Activated CD4-positive, alpha-beta T cell treated with anti-CD3 and anti-CD28 coated beads for 48 hours (primary cell): ENCODE results near the gene THBS2.

ENCODE experiments used
- DNase-seq: peaks from one replicate; pipeline ENCODE4 v3.0.0-alpha.2; 2020

The THBS2 gene

DNA sequence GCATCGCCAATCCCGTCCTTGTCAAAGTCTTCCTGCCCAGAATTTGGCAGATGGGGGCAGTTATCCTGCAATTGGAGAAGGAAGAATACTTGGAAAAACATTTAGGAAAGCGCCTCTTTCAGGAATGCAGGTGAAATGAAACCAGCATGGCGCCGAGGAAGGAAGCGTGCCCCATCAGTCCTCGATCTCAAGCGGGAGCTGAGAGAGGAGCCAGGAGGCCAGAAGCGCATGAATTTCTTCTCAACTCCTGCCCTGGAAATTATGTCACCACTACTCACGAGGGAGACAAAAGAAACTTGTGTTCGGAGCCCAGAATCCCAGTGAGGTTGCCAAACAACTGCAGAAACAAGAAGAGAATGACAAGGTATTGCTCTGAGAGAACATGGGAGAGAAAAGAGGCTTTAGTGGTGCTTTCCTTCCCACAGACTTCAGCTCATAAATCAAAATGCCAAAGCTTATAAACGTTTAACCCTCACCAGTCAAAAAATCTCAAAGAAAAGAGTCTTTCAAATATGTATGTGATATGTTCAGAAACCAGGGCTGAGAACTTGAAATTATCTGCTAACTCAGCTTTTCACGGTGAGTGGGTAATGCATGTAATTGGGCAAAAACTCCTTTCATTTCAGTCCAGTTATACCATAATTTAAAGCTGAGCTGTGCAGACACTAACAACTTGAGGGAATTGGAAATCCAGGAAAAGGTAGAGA lies 23.9 kb downstream of the THBS2 start:
- no peak for DNase-seq

DNA sequence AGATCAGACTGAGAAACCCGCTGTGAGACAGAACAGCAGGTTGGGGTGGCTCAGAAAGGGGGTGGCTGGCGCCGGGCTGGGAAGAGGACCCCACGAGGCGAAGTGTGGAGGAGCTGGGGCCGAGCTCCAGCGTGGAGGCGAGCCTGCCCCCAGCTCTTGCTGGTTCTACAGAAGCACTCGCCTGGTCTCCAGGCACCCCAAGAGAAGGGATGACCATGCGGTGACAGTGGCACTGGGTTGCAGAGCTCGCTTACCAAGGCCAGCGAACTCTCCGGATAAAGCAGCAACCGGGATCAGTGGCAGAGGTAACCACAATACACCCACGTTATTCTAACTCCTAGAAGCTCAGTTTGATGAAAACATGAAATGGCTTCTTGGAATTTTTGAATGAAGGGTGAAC lies 26.5 kb downstream of the THBS2 start:
- DNase-seq: no peak

DNA sequence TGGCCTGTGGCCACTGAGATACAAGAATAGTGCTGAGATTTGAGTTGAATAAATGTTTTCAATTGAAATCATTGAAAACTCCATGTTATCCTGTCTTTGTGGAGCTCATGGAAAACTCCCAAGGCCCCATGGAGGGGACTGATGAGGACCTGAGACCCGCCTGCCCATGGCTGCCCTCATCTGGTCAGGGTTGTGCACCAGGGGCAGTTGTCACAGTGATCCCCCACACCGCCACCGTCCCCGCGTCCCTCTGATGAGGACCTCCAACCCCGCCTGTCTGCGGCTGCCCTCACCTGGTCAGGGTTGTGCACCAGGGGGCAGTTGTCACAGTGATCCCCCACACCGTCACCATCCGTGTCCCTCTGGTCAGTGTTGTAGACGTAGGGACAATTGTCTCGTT lies 27.8 kb downstream of the THBS2 start:
- DNase-seq: no peak

DNA sequence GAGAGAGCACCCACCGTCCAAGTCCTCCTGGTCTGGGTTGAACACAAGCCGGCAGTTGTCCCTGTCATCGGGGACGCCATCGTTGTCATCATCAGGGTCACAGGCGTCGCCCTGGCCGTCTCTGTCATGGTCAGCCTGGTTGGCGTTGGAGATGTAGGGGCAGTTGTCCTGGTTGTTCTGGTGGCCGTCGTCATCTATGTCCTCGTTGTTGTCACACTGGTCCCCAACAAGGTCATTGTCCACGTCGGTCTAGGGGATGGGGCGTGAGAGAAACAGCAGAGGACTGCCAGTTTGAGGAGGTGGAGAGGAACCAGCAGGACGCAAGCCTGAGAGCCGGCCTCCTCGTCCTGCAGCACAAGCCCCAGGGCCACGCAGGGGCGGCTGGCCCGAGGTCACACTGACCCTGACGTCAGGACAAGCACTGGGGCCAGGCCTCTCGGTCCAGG lies 28.5 kb downstream of the THBS2 start:
- DNase-seq: no peak

DNA sequence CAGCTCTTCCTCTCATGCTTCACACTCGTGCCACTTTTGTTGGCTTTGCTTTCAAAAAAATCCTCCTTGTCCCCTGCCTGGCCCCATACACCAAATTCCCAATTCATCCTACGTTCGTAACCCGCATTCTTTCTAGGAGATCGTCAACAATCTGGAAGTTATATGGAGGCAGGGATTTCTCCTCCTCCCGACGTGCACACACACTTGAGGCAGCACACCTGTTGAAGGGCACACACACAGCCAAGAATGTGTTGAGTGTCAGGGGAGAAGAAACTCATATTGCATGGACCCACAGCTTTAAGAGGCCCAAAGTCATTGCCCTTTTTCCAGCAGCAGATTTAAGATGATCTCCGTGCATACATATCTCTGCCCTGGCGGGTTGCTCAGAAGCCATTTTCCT lies 28.9 kb downstream of the THBS2 start:
- no peak for DNase-seq

DNA sequence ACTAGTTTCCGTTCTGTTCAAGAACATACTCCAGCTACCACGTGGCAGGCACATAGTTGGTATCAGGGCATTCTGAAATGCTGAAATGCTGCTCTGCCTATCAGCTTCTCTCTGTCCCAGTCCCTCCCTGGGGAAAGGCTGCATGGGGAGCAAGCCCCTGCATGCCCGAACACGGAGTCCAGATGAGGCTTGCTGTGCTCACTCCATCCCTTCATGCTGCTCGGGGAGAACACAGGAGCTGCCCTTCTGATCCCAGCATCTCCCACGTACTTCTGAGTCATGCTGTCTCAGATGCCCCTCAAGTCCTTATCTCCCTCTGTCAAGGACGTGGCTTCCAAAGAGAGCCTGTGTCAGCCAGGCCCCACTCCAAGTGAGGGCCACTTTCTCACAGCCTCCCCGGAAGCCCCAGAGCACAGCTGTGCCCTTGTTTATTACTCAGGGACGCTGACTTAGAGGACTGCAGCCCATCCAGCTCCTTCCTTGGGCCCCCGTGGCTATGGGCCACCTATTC lies 29.4 kb downstream of the THBS2 start:
- DNase-seq: no peak

DNA sequence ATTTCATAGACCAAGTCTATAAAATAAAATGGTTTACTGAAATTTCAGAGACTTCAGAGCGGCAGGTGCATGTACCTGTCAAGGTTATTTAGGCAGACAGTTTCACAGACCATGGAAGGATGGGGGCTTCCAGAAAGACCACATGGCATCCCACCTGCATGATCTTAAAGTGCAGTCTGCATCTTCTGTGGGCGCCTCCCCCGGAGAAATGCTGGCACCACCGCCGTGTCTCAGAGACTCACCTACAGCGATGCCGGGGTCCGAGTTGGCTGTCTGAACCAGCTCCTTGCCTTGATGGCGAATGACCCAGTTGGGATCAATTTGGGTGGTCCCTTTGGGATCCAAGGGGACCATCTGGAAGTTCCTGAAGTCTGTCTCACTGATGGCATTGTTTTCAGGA lies 30.6 kb downstream of the THBS2 start:
- DNase-seq: no peak

DNA sequence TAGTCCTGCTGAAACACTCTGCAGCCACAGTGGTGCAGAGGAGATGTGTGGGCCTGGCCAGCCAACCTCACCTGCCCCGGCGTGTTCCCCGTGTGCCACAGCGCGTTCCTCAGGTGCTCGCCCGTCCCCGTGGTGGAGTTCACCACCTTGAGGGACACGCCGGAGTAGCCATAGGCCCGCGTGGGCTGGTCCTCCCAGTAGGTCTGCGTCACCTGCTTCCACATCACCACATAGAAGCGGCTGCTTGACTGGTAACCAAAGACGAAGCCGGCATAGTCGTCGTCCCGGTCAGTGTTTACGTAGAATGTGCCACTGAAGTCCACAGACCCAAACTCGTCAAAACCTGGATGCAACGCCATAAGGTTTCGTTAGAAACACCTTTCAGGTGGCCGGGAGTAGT lies 31.5 kb downstream of the THBS2 start:
- DNase-seq: no peak

DNA sequence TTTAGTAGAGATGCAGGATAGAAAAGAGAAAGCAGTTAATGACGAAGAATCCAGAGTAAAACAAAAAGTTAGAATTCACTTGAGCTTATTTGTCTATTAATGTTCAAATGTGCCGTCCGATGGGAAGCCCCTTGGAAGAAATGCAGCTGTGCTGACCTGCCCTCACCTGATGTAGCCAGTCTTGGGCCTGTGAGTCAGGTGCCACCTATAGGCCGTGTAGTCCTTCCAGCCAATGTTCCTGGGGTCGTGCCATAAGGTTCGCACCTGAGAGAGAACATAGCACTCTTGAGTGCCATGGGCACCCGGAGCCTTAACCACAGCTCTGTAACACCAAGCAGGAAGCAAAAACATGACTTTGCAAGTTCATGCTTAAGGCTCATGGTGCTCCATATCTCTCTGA lies 32.4 kb downstream of the THBS2 start:
- no peak for DNase-seq

DNA sequence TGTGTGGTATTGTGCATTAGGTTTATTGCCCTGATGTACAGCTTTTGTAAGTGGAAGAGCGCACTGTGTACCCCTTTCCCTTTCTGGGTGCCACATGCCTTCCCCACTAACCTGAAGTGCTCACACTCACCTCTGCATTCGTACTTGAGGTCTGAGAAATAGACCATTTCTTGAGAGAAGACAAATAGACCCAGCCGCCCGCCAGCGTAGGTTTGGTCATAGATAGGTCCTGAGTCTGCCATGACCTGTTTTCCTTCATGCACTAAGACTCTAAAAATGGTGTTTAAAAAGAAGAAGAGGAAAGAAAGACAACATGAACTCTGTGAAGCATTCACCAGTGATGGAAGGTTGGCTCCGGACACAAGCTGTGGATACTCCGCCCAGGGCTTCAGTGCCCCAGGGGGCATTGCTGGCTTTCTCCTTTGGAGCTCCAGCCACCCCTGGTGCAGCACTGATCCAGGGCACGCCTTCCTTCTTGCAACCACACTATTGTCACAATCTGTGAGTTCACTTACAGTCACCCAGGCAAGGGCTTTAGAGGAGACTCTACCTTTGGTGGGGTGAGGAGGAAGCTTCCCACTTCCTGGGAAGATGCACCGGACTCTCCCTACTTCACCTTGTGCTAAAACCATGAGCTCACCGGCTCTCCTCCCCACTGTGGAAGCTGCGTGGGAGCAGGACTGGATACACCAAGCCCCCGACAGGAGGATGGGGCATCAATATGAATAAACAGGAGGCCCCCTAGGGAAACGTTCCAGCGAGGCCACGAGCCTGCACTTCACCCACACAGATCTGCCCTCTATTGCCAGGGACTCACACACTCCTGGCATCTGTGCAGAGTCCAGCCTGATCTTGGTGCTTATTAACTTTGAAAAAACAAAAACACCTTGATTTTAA lies 33.3 kb downstream of the THBS2 start:
- DNase-seq: no peak

DNA sequence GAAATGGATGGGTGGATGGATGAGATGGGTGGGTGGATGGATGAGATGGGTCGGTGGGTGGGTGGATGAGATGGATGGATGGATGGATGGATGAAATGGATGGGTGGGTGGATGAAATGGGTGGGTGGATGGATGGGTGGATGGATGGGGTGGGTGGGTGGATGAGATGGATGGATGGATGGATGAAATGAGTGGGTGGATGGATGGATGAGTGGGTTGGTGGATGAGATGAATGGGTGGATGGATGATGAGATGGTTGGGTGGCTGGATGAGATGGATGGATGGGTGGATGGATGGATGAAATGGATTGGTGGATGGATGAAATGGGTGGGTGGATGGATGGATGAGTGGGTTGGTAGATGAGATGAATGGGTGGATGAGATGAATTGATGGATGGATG lies 35.7 kb downstream of the THBS2 start:
- no peak for DNase-seq

DNA sequence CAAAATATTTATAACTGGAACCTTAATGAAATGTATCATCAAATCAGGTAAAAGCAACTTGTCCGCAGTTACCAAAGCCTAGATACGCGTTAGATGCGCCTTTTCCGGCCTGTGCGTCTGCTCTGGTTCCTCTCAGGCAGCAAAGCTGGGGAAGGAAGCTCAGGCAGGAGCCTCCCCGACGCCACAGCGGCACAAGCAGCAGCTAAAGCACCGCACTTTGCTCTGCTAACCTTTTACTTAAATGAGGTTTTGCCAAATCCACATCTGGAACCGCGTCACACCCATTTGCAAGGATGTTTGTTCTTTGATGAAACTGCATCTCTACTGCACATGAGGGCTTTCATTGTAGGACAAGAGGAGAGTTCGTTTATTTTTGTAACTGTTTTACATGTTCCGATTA lies 36.8 kb downstream of the THBS2 start:
- no peak for DNase-seq

DNA sequence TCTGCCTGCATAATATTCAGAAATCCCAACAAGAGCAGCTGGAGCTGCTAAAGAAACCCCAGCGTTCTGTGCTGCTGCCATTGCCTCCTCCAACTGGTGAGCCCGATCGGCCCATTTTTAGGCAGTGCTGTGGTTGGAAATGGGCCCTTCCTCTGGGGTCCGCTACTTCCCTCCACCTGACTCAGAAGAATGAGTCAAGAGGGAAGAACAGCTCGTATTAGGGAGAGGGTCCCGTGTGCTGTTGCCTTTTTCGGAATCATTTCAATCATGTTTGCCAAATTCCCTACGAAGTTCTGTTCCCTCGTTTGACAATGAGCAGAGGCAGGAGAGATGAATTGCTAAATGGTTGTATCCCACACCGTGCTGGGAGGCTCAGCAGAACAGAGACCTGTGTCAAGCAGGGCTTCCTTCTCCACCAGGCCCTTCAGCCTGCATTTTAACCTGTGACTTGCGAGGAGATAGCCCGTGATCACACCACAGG lies 38.4 kb downstream of the THBS2 start:
- no peak for DNase-seq

DNA sequence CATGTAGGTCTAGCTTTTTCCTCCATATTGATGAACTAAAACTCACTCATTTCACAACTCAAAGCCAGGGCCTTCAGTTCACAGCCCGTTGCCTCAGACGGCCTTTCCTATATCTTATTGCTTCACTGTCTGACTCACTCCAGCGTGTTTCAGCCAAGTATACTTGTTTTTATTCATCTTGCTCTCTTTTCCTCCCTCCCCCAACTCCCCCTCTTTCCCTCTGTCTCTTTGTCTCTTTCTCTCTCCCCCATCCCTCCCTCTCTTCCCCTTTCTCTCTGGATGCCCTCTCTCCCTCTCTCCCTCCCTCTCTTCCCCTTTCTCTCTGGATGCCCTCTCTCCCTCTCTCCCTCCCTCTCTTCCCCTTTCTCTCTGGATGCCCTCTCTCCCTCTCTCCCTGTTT lies 38.9 kb downstream of the THBS2 start:
- DNase-seq: peak; percentile 26

DNA sequence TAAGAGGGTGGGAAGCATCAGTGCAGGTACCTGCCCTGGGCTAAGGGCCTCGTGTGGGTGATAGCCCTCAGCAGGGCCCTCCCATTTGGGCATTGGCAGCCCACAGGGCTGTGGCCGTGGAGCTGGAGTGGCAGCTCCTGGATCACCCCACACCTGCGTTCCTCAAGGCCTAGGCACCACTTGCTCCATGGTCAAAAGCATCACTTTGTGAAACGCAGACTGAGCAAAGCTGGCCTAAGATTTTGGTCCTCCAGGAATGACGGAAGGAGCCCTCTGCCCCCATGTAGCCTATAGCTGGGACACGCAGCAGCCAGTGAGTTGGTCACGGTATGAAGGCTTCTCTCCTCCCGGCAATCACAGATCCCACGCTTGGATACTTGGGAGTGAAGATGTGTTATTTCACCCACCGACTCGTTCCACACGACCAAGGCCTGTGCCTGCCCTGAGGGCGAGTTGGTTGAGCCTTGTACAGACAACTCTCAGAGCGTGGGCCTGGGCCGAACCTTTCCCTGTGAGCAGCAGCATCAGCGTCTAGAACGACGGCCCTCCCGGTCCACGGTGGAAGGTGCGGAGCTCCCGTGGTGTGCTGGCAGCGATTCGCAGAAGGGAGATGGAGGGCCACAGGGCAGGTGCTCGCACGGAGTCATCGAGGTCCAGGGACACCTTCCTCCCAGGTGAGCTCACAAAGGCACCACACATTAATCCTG lies 39.7 kb downstream of the THBS2 start:
- no peak for DNase-seq

DNA sequence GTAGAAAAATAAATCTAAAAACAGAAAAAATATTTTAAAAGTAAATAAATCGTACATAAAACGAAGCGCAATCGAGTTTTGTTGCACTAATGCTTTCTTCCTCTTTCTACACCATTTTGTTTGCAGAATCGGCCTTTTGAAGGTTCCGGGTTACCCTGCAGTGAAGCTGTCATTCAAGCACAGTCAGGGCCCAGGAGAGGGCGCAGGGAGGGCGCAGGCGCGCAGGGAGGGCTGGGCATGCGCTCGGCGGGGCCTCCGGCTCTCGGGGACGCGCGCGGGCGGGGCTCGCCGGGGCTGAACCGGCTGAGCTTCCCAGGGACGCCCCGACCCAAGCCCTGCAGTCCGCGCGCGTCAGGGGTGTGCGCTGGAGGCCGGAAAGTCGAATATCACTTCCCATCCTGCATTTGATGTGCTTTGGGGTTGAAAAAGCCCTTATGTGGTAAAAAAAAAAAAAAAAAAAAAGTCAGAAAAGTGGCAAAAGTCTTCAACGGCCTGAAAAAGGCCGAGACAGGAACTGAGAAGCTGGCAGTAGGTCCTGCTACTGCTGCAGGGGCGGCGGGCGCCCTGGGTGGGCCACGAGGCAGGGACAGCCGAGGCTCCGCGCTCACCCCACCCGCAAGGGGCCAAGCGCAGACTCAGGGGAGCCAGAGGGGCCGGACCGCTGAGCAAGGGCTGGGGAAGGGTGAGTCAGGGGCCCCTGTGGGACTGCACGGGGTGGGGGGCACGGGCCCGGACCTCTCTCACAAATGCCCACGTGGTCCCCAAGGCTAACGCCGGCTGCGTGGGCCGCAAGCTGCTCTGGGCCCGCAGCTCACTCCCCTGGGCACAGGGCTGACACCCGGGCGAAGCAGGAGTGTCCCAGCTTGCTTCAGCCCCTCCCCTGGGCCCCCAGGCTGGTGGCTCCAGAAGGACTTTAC lies 40.5 kb downstream of the THBS2 start:
- DNase-seq: peak; percentile 93

DNA sequence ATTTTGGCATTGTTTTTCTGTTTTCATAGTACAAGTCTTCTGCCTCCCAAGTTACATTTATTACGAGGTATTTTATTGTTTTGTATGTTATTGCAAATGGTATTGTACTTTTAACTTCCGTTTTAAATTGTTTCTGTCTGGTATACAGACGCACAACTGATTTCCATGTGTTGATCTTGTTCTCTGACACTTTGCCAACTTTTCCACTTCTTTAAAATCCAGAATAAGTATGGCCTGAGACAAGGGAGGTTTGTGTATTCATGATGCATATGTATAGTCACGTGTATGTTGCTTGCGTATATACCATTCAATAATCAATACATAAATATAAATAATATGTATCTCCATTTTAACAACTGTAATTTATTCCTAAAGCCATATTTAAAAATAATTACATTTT lies 41.2 kb downstream of the THBS2 start:
- DNase-seq: no peak

DNA sequence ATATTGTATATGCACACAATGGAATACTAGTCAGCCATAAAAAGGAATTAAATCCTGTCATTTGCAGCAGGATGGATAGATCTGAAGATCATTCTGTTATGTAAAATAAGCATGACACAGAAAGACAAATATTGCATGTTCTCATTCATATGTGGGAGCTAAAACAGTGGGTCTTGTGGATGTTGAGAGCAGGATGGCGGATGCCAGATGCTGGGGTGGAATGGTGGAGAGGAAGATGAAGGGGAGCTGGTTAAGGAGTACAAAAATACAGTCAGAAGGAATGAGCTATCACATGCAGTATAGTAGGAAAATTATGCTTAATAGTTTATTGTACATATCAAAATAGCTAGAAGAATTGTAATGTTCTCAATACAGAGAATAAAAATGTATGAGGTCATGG lies 41.8 kb downstream of the THBS2 start:
- no peak for DNase-seq

DNA sequence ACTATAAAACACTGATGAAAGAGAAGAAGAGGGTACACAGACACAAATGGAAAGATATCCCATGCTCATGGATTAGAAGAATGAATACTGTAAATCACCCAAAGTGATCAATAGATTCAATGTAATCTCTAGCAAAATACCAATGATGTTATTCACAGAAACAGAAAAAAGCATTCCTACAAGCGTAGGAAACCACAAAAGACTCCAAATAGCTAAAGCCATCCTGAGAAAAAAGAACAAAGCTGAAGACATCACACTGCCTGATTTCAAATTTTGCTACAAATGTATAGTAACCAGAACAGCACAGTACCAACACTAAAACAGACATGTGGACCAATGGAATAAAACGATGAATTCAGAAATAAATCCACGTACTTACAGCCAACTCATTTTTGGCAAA lies 43.0 kb downstream of the THBS2 start:
- no peak for DNase-seq

DNA sequence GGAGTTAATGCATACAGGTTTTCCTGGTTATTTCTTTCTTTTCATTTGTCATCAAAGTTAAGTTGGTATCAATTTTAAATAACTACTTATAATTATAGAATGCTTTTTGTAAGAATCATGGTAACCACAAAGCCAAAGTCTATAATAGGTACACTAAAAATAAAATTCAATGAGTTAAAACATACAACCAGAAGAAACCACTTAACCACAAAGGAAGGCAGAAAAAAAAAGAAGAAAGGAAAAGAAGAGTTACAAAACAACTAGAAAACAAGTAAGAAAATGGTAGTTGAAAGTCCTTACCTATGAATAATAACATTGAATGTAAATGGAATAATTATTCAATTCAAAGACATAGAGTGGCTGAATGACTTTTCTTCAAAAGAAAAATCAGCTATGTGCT lies 45.6 kb downstream of the THBS2 start:
- DNase-seq: no peak

DNA sequence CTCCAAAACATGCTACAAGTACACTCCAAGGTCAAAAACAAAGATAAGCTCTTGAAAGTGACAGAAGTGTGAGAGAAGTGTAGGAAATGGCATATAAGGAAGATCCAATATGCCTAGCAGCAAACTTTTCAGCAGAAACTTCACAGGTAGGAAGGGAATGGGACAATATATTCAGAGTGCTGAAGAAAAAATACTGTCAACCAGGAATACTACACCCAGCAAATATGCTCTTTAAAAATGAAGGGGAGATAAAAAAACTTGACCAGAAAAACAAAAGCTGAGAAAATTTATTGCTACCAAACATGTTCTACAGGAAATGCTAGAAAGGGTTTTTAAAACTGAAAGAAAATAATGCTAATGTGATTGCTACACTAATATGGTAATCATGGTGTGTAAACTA lies 46.2 kb downstream of the THBS2 start:
- DNase-seq: no peak
